IMR-90 (cell line): ENCODE results near the gene CADM1. TPM values are rescaled to one million over a fixed set of nuclear protein-coding genes. Genes with fewer than 3 reads are reported as not detected.

Experiments used
- ATAC-seq: fragments of 200-7000 bp; cut with Tn5 transposase; 2 replicates; pipeline ENCODE4 v1.9.1; 2020; ENCODE audit warnings: low read depth, mild to moderate bottlenecking, moderate library complexity
- BruUV-seq: library from RNA; stranded (reverse); fragments of 400-500 nt; replicated peaks from 2 replicates; lab custom pipeline; 2021; lab: Mats Ljungman, UMichigan
- CTCF ChIA-PET: fragments of 300-600 bp; formaldehyde crosslinking; extraction: SDS; loops from one replicate; lab custom pipeline; 2021; ENCODE audit warnings: antibody characterized with exemption; lab: Yijun Ruan, JAX
- POLR2A ChIA-PET: fragments of 300-600 bp; sonication (Branson Sonifier 250); formaldehyde crosslinking; loops from one replicate; lab custom pipeline; 2022; ENCODE audit warnings: antibody characterized with exemption; ENCODE audit not compliant: unreplicated experiment; lab: Charles Lee
- DNase-seq: peaks from one replicate; pipeline ENCODE4 v3.0.0; 2013
- H2AFZ ChIP-seq: replicated peaks from 2 replicates; pipeline ENCODE3; 2013; ENCODE audit warnings: low read length, mild to moderate bottlenecking; ENCODE audit not compliant: poor library complexity
- H2AK5ac ChIP-seq: 2 replicates; pipeline ENCODE4 v1.6.1; 2013; ENCODE audit warnings: low read depth, low read length, inconsistent platforms
- H2AK9ac ChIP-seq: replicated peaks from 2 replicates; pipeline ENCODE3; 2013; ENCODE audit warnings: mild to moderate bottlenecking, low read depth, low read length, moderate library complexity; ENCODE audit not compliant: poor library complexity
- H2BK120ac ChIP-seq: 2 replicates; pipeline ENCODE4 v1.6.1; 2013; ENCODE audit warnings: low read depth, low read length, inconsistent platforms
- H2BK15ac ChIP-seq: 3 replicates; pipeline ENCODE4 v1.6.1; 2013; ENCODE audit warnings: low read depth, low read length, inconsistent platforms
- H2BK20ac ChIP-seq: 2 replicates; pipeline ENCODE4 v1.6.1; 2013; ENCODE audit warnings: low read depth, mild to moderate bottlenecking, inconsistent platforms, low read length, moderate library complexity
- H2BK5ac ChIP-seq: 2 replicates; pipeline ENCODE4 v1.6.1; 2013; ENCODE audit warnings: mild to moderate bottlenecking, low read depth, low read length, inconsistent platforms; ENCODE audit not compliant: poor library complexity, severe bottlenecking
- H3K14ac ChIP-seq: replicated peaks from 2 replicates; pipeline ENCODE4 v1.6.1; 2013; ENCODE audit warnings: low read depth, low read length, inconsistent platforms
- H3K18ac ChIP-seq: 2 replicates; pipeline ENCODE4 v1.6.1; 2013; ENCODE audit warnings: low read depth, low read length, control low read depth
- H3K23ac ChIP-seq: 2 replicates; pipeline ENCODE4 v1.6.1; 2013; ENCODE audit warnings: low read depth, low read length, inconsistent platforms
- H3K27ac ChIP-seq: 2 replicates; pipeline ENCODE4 v1.5.1; 2013; ENCODE audit warnings: mild to moderate bottlenecking, control low read depth, low read length; ENCODE audit not compliant: insufficient read depth
- H3K27me3 ChIP-seq: 2 replicates; pipeline ENCODE4 v1.6.1; 2013; ENCODE audit warnings: low read length; ENCODE audit not compliant: control insufficient read depth, insufficient read depth
- H3K36me3 ChIP-seq: 2 replicates; pipeline ENCODE4 v1.6.1; 2013; ENCODE audit warnings: low read length, mixed read lengths; ENCODE audit not compliant: control insufficient read depth, insufficient read depth
- H3K4ac ChIP-seq: 2 replicates; pipeline ENCODE4 v1.6.1; 2013; ENCODE audit warnings: low read depth, low read length, inconsistent platforms
- H3K4me1 ChIP-seq: 2 replicates; pipeline ENCODE4 v1.6.1; 2013; ENCODE audit warnings: low read length, mixed read lengths; ENCODE audit not compliant: control insufficient read depth, insufficient read depth
- H3K4me2 ChIP-seq: 2 replicates; pipeline ENCODE4 v1.6.1; 2013; ENCODE audit warnings: low read depth, mild to moderate bottlenecking, control low read depth, low read length, moderate library complexity
- H3K4me3 ChIP-seq: 2 replicates; pipeline ENCODE4 v1.5.1; 2013; ENCODE audit warnings: low read depth, mild to moderate bottlenecking, control low read depth, low read length, moderate library complexity; ENCODE audit not compliant: insufficient read depth
- H3K56ac ChIP-seq: 2 replicates; pipeline ENCODE4 v1.6.1; 2013; ENCODE audit warnings: low read length, inconsistent platforms; ENCODE audit not compliant: insufficient read depth; ENCODE audit errors: extremely low read depth
- H3K79me1 ChIP-seq, 2 experiments: 2 replicates each; pipeline ENCODE4 v1.6.1; 2013; ENCODE audit warnings: low read length in 2 of 2, inconsistent platforms in 1 of 2, low read depth in 1 of 2
- H3K9ac ChIP-seq: 2 replicates; pipeline ENCODE4 v1.6.1; 2013; ENCODE audit warnings: low read depth, low read length, control low read depth
- H3K9me1 ChIP-seq: 2 replicates; pipeline ENCODE4 v1.6.1; 2013; ENCODE audit warnings: low read length, inconsistent platforms; ENCODE audit not compliant: insufficient read depth
- H3K9me3 ChIP-seq: 2 replicates; pipeline ENCODE4 v1.6.1; 2013; ENCODE audit warnings: low read length; ENCODE audit not compliant: control insufficient read depth, insufficient read depth
- H4K20me1 ChIP-seq: 2 replicates; pipeline ENCODE4 v1.6.1; 2013; ENCODE audit warnings: low read length, inconsistent platforms; ENCODE audit not compliant: insufficient read depth
- H4K5ac ChIP-seq: 2 replicates; pipeline ENCODE4 v1.6.1; 2013; ENCODE audit warnings: mild to moderate bottlenecking, low read depth, low read length, control low read depth
- H4K8ac ChIP-seq, 2 experiments: 2 replicates each; pipeline ENCODE4 v1.6.1; 2013; ENCODE audit warnings: low read depth in 2 of 2, low read length in 2 of 2, control low read depth in 1 of 2, inconsistent platforms in 1 of 2
- H4K91ac ChIP-seq: 2 replicates; pipeline ENCODE4 v1.6.1; 2013; ENCODE audit warnings: low read depth, low read length, inconsistent platforms; ENCODE audit not compliant: insufficient read depth
- BHLHE40 ChIP-seq: fragments of 150-350 bp; IDR thresholded peaks from 2 replicates; pipeline ENCODE4 v1.6.1; 2016; ENCODE audit warnings: mild to moderate bottlenecking, low read depth, low read length
- CHD1 ChIP-seq: IDR thresholded peaks from 2 replicates; pipeline ENCODE4 v1.6.1; 2012; ENCODE audit warnings: low read depth, low read length, improper control_type of control experiment
- FOS ChIP-seq: fragments of 150-350 bp; IDR thresholded peaks from 2 replicates; pipeline ENCODE4 v1.6.1; 2016; ENCODE audit warnings: low read depth, low read length
- POLR2A ChIP-seq: IDR thresholded peaks from 2 replicates; pipeline ENCODE4 v1.6.1; 2012; ENCODE audit warnings: mild to moderate bottlenecking, low read depth, low read length
- RAD21 ChIP-seq: IDR thresholded peaks from 2 replicates; pipeline ENCODE4 v1.6.1; 2012; ENCODE audit warnings: low read length, improper control_type of control experiment
- WGBS, 2 experiments: methylation state at CpG; one replicate each; pipeline versions ENCODE4 v1.1.5 to v1.1.7; 2013; ENCODE audit warnings: missing lambda C conversion rate in 2 of 2; ENCODE audit not compliant: insufficient read length in 1 of 2; ENCODE audit errors: extremely low coverage in 2 of 2; 5-methylcytosine and 5-hydroxymethylcytosine counted together
- dilution Hi-C: fragments of 300-500 bp; cut with HindIII; formaldehyde crosslinking; loops from one replicate; pipeline ENCODE4 v1.14.3; 2018; ENCODE audit warnings: low sequenced_read_pairs; ENCODE audit not compliant: unreplicated experiment
- in situ Hi-C: fragments of 300-500 bp; cut with MboI; formaldehyde crosslinking; loops from 3 replicates; pipeline ENCODE4 v1.14.3; 2019; ENCODE audit warnings: low sequenced_read_pairs, inconsistent platforms, mixed read lengths
- intact Hi-C: fragments of 100-400 bp; cut with micrococcal nuclease; formaldehyde crosslinking; loops from 2 replicates; pipeline ENCODE4 v1.10.0; 2022
- polyA plus RNA-seq, 3 experiments: library from polyadenylated mRNA; depleted of rRNA; stranded (reverse); fragments of >200 nt; gene quantifications; 2 replicates each; pipeline ENCODE4 v1.2.3, GENCODE V29; 2012; ENCODE audit warnings: low replicate concordance in 1 of 3
- total RNA-seq: library from RNA; depleted of rRNA; stranded (reverse); fragments of >200 nt; gene quantifications from 2 replicates; pipeline ENCODE4 v1.2.3, GENCODE V29; 2012

The CADM1 gene
- total and polyA plus RNA-seq, 2 of the 4 experiments (the other 2 are of a cell fraction), result 28.8 to 77.1 TPM

DNA sequence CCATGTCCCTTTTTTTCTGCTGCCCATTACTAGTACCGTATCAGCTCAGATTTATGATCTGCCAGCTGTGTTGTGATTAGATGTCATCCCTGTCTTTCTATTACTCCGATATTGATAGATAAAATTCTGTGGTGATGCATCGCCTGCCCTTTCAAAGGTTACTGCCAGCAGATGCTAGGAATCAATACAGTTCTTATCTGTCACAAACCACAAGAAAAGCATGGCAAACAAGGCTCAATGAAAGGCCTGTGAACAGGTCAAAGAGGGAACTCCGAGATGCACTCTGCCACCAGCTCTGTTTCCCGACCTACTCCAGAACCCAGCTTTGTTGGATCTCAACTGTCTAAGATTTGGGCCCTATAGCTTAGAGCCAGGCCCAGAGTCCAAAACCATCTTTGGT, 246.0 kb downstream of the CADM1 start:
- no peak overlapping the region for H3K18ac ChIP-seq
- in situ Hi-C loops, result no loop called here
- no peak overlapping the region for H3K23ac ChIP-seq
- ChIA-PET POLR2A (interaction anchor here (0.6 to 0.7 kb wide), 2 partner anchors 24 to 1641 kb away, joined by 3 to 4 read pairs; no protein-coding TSS in a partner anchor), CTCF (interaction anchor here (0.6 kb wide), 1 partner anchor 205 kb away, joined by 5 read pairs; no protein-coding TSS in a partner anchor)
- no CpG with 5 or more reads among the region's 5 CpGs for WGBS, 2 experiments
- intact Hi-C loops, result no loop called here
- H2AFZ ChIP-seq, result no peak overlapping the region
- no peaks in the 10 kb centered on the region for H3K79me1 ChIP-seq
- H3K9me1 ChIP-seq, result 0 out of 2 replicates have a peak, but pooled peaks cover 2% of the 10 kb centered on the region
- H3K4me1 ChIP-seq, result no peaks in the 10 kb centered on the region
- H4K5ac ChIP-seq, result no peak overlapping the region
- no peak overlapping the region for H3K27ac ChIP-seq
- no peak overlapping the region for H2AK5ac ChIP-seq
- ATAC-seq, result no peak
- H2AK9ac ChIP-seq, result no peak overlapping the region
- BruUV-seq, result no TSS peak
- no peak overlapping the region for H3K9ac ChIP-seq
- no peak overlapping the region for H2BK15ac ChIP-seq
- no peak overlapping the region for H2BK20ac ChIP-seq
- no peak overlapping the region for H2BK120ac ChIP-seq
- H3K36me3 ChIP-seq, result no peaks in the 10 kb centered on the region
- dilution Hi-C loops, result no loop called here
- H3K4me2 ChIP-seq, result no peak overlapping the region
- no peak overlapping the region for H3K4ac ChIP-seq
- H4K91ac ChIP-seq, result no peak overlapping the region
- H4K8ac ChIP-seq, result no peak overlapping the region
- TF ChIP-seq FOS (no peak), BHLHE40 (no peak), CHD1 (no peak), POLR2A (no peak), RAD21 (no peak)
- H3K9me3 ChIP-seq, result no peaks in the 10 kb centered on the region
- no peak for DNase-seq
- no peak overlapping the region for H3K56ac ChIP-seq
- no peak overlapping the region for H3K4me3 ChIP-seq
- H3K27me3 ChIP-seq, result no peaks in the 10 kb centered on the region
- H3K14ac ChIP-seq, result no peak overlapping the region
- no peaks in the 10 kb centered on the region for H4K20me1 ChIP-seq
- H2BK5ac ChIP-seq, result no peak overlapping the region
